Neural progenitor cell (in vitro differentiated cells): ENCODE results near the gene SPECC1L.

Experiments
- CTCF ChIP-seq: fragments of 200-600 bp; sonication (generic); IDR thresholded peaks from 2 replicates; pipeline ENCODE4 v1.5.1; 2017; ENCODE audit warnings: antibody characterized with exemption, mild to moderate bottlenecking
- EZH2 ChIP-seq: fragments of 200-600 bp; sonication (generic); IDR thresholded peaks from 2 replicates; pipeline ENCODE4 v1.6.1; 2017; ENCODE audit warnings: antibody characterized with exemption, mild to moderate bottlenecking, moderate library complexity

GRCh38 chr22:24418786-24419474, 148.3 kb downstream of the SPECC1L start:
- TF ChIP-seq CTCF (no peak), EZH2 (no peak)
